GM18873 (cell line): ENCODE results near the gene PPP1R12C.

ENCODE experiments used
- ATAC-seq: cut with Tn5 transposase; IDR thresholded peaks from one replicate; pipeline ENCODE4 v1.9.1; 2021; ENCODE audit warnings: mild to moderate bottlenecking, moderate library complexity, moderate number of reproducible peaks; ENCODE audit not compliant: unreplicated experiment, low FRiP score

Gene PPP1R12C

GRCh38 chr19:55092423-55093318 is 24.8 kb downstream of the PPP1R12C start:
- ATAC-seq = no peak

- ATAC-seq = no peak
Measured at GRCh38 chr19:55091955-55092354, 25.5 kb downstream of the PPP1R12C start.

- ATAC-seq = no peak
Measured at GRCh38 chr19:55091126-55091910, 26.1 kb downstream of the PPP1R12C start.

GRCh38 chr19:55090564-55090963 is 26.9 kb downstream of the PPP1R12C start:
- no peak for ATAC-seq

- no peak for ATAC-seq
Measured at GRCh38 chr19:55089342-55089944, 28.0 kb downstream of the PPP1R12C start.

GRCh38 chr19:55088543-55089341 is 28.7 kb downstream of the PPP1R12C start:
- ATAC-seq = no peak

- ATAC-seq = no peak
Measured at GRCh38 chr19:55088021-55088451, 29.4 kb downstream of the PPP1R12C start.

GRCh38 chr19:55087542-55087901 is 29.9 kb downstream of the PPP1R12C start:
- ATAC-seq = no peak

GRCh38 chr19:55086730-55087541 is 30.5 kb downstream of the PPP1R12C start:
- ATAC-seq = no peak

- no peak for ATAC-seq
Measured at GRCh38 chr19:55085923-55086715, 31.3 kb downstream of the PPP1R12C start.

GRCh38 chr19:55084416-55084815 is 33.0 kb downstream of the PPP1R12C start:
- ATAC-seq = no peak

- ATAC-seq = no peak
Measured at GRCh38 chr19:55083004-55083850, 34.2 kb downstream of the PPP1R12C start.

GRCh38 chr19:55082020-55082851 is 35.2 kb downstream of the PPP1R12C start:
- no peak for ATAC-seq

GRCh38 chr19:55081770-55082019 is 35.7 kb downstream of the PPP1R12C start:
- ATAC-seq = no peak

- ATAC-seq = no peak
Measured at GRCh38 chr19:55080968-55081769, 36.3 kb downstream of the PPP1R12C start.
